GM21619 (cell line): Measurements from ENCODE around the gene DNAH1.

Source experiments
- ATAC-seq: cut with Tn5 transposase; IDR thresholded peaks from one replicate; pipeline ENCODE4 v1.9.1; 2021; ENCODE audit not compliant: unreplicated experiment

Gene DNAH1

DNA sequence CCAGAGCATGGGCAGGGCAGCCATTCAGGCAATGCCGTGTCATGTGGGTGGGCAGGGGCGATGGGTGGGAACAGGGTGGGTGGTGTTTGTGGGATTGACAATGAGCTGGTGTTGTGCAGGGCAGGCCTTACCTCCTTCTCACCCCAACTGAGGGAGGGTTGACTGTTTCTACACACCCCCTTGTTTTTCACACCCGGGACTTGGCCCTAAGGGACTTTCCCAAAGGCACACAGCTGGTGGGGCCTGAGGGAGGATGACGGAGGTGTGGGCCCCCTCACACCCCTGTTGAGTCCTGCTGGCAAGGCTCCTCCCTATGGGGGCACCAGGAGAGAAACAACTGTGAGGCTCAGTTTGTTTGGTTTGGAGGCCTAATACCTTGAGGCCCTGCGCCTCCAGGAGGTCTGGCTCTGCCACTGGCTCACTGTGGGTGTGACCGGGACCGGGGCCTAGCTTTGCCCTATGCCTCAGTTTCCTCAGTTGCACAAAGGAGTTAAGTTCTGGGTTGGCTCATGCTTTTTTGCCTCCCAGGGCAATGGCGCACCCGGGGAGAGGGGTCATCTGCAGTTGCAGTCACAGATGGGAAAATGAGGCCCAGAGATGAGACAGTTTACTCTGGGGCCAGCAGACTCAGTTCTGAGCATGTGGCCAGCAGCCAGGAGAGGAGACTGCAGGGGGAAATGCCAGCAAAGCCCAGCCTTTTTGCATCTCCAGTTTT lies 5.1 kb upstream of the DNAH1 start:
- peak; percentile 45 for ATAC-seq

GRCh38 chr3:52311576-52312119 lies 4.5 kb upstream of the DNAH1 start:
- ATAC-seq: no peak

DNA sequence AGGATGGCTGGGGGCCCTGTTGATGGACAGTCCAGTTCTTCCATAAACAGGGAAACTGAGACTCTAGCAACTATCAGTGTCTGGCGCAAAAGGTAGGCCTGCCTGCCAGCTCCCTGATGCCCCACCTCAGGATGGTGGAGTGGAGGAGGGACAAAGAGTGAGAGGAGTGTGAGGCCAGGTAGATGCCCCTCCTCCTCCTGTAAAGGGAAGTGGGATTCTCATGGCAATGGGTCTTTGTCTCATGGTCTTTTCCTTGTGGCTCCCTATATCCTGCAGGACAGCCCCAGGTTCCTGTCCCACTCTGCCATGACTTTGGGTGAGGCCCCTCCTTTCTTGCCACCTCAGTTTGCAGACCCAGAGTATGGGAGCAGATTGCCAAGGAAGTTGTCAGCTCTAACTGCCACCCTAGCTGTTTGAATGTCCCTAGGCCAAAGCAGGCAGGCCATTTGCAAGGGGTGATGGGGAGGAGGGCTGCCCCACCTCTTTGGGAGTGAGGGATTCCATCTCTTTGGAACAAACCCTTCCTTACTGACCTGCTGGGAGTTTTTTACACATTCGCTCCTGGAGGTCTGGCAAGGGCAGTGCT lies 2.8 kb upstream of the DNAH1 start:
- ATAC-seq: peak; percentile 6

- ATAC-seq: peak; percentile 90
Observed at GRCh38 chr3:52313774-52314188, 2.3 kb upstream of the DNAH1 start.

- no peak for ATAC-seq
Observed at GRCh38 chr3:52314489-52314888, 1.6 kb upstream of the DNAH1 start.

GRCh38 chr3:52315006-52315405 lies 1.1 kb upstream of the DNAH1 start:
- ATAC-seq: no peak

GRCh38 chr3:52317208-52318000 lies 1.3 kb downstream of the DNAH1 start:
- no peak for ATAC-seq

DNA sequence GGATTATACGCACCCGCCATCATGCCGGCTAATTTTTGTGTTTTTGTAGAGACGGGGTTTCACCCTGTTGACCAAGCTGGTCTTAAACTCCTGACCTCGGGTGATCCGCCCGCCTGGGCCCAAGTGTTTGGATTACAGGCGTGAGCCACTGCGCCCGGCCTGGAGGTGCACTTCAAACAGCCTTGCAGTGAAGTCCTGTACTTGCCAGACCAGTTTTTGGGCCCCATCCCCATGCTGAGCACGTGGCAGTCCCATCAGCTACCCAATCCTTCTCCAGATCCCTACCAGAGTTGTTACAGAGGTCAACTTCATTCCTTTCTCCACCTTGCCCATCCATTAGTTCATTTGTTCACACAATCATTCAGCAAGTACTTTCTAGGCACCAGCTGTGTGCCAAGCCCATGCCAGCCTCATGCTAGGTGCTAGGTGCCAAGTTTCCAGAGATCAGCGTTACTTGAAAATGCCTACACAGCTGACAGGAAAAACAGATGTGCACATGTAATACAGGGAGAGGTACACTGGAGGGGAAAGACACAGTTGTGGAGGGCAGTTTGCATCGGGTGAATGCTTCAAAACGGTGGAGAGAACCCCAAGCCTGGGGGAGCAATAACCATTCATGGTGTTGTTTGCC lies 2.2 kb downstream of the DNAH1 start:
- no peak for ATAC-seq

- ATAC-seq: no peak
Observed at GRCh38 chr3:52319921-52320595, 3.9 kb downstream of the DNAH1 start.

- no peak for ATAC-seq
Observed at GRCh38 chr3:52321481-52321880, 5.4 kb downstream of the DNAH1 start.

GRCh38 chr3:52322466-52322865 lies 6.3 kb downstream of the DNAH1 start:
- ATAC-seq: no peak

DNA sequence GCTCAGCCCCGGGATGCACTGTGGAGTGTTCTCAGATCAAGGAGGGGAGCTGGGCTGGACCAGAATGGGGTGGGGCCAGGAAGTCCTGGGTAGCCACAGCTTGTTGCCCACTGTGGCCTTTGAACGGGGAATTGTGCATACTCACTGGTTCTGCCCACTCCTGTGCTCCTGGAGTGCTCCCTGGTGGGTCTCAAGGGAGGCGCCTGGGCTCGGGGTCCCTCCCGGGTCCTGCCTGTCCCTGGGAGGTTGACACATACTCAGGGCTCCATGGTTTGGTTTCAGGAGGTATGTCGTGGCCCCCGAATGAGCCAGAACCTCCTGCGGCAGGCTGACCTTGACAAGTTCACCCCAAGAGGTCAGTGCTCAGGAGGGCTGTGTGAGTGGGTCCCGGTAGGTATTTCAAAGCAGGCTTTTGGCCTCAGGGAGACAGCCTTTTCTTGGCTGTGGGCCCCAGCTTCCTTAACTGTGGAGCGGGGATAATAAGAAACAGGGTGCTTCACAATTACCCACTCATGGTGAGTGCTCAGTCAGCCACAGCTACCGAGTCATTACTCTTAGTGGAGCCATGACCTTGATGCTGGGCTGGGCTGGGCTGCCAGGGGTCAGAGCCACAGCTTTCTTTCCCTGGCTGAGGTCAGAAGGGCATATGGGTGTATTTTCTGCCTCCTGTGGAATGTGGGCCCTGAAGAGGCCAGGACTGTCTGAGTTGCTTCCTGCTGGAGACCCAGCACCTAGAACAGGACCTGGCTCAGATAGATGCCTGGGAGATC lies 7.6 kb downstream of the DNAH1 start:
- ATAC-seq: no peak

GRCh38 chr3:52324676-52325075 lies 8.6 kb downstream of the DNAH1 start:
- ATAC-seq: no peak

DNA sequence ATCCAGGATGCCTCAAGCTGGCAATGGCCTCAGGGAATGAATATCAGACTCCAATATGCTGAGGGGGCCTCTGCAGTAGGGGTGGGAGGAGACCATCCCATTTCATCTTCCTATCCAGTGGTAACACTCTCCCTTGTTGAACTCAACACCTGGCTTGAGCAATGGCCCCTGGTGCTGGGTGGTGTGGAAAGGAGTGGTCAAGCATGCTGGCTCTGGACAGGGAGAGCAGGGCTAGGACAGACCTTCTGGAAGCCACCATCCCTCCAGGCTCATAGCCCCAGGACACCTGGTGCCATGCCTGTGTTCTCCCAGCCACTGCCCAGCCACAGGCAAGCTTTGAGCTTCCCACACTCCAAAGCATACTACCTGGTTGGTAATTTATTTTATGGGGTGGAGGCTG lies 9.6 kb downstream of the DNAH1 start:
- ATAC-seq: no peak

- no peak for ATAC-seq
Observed at GRCh38 chr3:52326976-52327375, 10.9 kb downstream of the DNAH1 start.

DNA sequence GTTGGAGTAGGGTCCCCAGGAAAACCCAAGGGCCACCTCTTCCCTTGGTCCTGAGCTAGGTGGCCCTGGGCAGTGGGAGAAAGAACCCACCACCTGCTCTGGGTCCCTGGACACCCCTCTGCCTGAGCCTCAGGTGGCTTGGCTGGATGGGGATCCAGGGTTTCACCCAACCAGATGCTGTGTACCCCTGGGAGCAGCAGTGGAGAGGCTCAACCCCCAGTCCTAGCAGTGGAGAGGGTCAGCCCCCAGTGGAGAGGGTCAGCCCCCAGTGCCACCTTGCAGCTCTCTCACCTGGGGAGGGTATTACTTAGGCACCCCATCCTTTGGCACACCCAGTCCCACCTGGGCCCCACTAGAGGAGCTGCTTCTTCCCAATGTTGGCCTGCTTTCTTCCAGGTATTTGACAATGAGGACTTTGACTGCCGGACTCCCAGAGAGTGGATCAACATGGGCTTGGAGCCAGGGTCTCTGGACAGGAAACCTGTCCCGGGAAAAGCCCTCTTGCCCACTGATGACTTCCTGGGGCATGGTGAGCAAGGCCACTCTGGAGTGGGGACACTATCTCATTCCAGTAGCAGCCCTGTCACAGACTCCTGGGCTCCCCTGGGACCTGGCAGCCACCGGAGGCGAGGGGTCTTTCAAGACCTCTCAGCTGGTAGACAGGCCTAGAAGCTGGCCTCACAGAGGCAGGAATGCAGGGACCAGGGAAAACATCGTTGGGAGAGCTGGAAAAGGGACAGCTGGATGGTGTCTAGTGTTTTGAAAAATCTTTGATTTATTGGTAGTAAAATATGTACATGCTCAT lies 11.6 kb downstream of the DNAH1 start:
- no peak for ATAC-seq

GRCh38 chr3:52328536-52329080 lies 12.5 kb downstream of the DNAH1 start:
- ATAC-seq: no peak

GRCh38 chr3:52330194-52330805 lies 14.2 kb downstream of the DNAH1 start:
- no peak for ATAC-seq
